ENCODE results near the gene ITM2A. TPM values are rescaled to one million over a fixed set of nuclear protein-coding genes. Genes with fewer than 3 reads are reported as not detected.

ITM2A gene
- total and polyA plus RNA-seq, 2 experiments from 2014 or later: 48.4 to 57.0 TPM

DNA sequence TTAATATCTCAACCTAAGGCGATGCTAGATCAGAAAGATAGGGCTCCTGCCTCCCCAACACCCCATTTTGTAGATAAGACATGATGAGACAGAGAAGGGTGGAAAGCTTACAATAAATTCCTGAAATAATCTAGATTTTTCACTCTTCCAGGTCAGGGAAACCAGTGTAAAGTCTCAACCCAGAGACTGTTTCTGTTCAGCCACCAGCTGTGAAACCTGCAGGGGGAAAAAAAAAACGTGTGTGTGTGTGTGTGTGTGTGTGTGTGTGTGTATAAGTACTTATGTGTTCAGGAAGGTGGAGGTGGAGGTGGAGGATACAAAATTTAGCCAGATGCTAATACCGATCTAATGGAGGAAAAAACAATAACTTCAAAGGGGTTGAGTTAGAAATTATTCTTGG, 773 bp upstream of the ITM2A start (continued):
- TF ChIP-seq, protein P1, sequence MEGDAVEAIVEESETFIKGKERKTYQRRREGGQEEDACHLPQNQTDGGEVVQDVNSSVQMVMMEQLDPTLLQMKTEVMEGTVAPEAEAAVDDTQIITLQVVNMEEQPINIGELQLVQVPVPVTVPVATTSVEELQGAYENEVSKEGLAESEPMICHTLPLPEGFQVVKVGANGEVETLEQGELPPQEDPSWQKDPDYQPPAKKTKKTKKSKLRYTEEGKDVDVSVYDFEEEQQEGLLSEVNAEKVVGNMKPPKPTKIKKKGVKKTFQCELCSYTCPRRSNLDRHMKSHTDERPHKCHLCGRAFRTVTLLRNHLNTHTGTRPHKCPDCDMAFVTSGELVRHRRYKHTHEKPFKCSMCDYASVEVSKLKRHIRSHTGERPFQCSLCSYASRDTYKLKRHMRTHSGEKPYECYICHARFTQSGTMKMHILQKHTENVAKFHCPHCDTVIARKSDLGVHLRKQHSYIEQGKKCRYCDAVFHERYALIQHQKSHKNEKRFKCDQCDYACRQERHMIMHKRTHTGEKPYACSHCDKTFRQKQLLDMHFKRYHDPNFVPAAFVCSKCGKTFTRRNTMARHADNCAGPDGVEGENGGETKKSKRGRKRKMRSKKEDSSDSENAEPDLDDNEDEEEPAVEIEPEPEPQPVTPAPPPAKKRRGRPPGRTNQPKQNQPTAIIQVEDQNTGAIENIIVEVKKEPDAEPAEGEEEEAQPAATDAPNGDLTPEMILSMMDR (conservative IDR thresholded peaks at IDR 0.05; ENCODE audit: low read depth in 2 of 2): no peak
- TF ChIP-seq NANOG (IDR thresholded peaks at IDR 0.05; ENCODE audit: borderline replicate concordance) (no peak), EZH2phosphoT487 (IDR thresholded peaks at IDR 0.05; ENCODE audit: unreplicated experiment) (no peak), POLR2AphosphoS5 (IDR thresholded peaks at IDR 0.05; ENCODE audit: low read depth) (no peak), EZH2 (IDR thresholded peaks at IDR 0.05; ENCODE audit: low read depth, unreplicated experiment) (no peak), ZNF331 (CRISPR knock-in tag; IDR thresholded peaks at IDR 0.05; ENCODE audit: low read depth) (no peak)
- TF ChIP-seq, protein P2, sequence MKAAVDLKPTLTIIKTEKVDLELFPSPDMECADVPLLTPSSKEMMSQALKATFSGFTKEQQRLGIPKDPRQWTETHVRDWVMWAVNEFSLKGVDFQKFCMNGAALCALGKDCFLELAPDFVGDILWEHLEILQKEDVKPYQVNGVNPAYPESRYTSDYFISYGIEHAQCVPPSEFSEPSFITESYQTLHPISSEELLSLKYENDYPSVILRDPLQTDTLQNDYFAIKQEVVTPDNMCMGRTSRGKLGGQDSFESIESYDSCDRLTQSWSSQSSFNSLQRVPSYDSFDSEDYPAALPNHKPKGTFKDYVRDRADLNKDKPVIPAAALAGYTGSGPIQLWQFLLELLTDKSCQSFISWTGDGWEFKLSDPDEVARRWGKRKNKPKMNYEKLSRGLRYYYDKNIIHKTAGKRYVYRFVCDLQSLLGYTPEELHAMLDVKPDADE (IDR thresholded peaks at IDR 0.05): no peak

DNA sequence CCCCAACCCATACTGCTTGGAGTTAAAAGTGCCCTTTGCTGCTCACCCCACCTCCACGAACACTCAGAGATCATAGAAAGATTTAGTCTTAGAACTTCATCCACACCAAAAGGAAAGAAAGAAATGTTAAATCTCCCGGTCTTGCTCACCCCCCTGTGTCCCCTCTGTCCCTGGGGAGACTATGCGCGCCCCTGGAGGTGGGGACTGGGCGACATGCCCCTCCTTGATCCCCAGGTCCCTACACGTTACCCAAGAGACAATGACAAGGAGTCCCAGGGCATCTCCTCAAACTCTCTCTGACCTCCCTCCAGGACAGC, 620 bp downstream of the ITM2A start:
- H3K4me3 ChIP-seq: peak overlapping the region; percentile 64
- H3F3A ChIP-seq (replicated peaks; ENCODE audit: low read depth): no peaks in the 10 kb centered on the region
- H3K27me3 ChIP-seq (ENCODE audit: insufficient read depth): no peaks in the 10 kb centered on the region
- Mint-ChIP-seq H3K4me1 (peaks cover 38% of the 10 kb centered on the region), H3K36me3 (ENCODE audit: low read depth) (peaks cover 2% of the 10 kb centered on the region; the same call in 1 of the 3 replicates), H3K4me3 (peak overlapping the region; percentile 88), H3K27me3 (ENCODE audit: insufficient read depth, low read depth, poor library complexity) (no peaks in the 10 kb centered on the region), H3K27ac (no peak overlapping the region), H3K9me3 (no peaks in the 10 kb centered on the region)
- no peak for DNase-seq (ENCODE audit: low spot score)
- no peak overlapping the region for H3K27ac ChIP-seq (ENCODE audit: low read depth)
- no peak for ATAC-seq
- TF ChIP-seq ZNF331 (CRISPR knock-in tag; IDR thresholded peaks at IDR 0.05; ENCODE audit: low read depth) (no peak), EZH2 (IDR thresholded peaks at IDR 0.05; ENCODE audit: low read depth, unreplicated experiment) (no peak), EZH2phosphoT487 (IDR thresholded peaks at IDR 0.05; ENCODE audit: unreplicated experiment) (no peak)
- TF ChIP-seq, protein P3, sequence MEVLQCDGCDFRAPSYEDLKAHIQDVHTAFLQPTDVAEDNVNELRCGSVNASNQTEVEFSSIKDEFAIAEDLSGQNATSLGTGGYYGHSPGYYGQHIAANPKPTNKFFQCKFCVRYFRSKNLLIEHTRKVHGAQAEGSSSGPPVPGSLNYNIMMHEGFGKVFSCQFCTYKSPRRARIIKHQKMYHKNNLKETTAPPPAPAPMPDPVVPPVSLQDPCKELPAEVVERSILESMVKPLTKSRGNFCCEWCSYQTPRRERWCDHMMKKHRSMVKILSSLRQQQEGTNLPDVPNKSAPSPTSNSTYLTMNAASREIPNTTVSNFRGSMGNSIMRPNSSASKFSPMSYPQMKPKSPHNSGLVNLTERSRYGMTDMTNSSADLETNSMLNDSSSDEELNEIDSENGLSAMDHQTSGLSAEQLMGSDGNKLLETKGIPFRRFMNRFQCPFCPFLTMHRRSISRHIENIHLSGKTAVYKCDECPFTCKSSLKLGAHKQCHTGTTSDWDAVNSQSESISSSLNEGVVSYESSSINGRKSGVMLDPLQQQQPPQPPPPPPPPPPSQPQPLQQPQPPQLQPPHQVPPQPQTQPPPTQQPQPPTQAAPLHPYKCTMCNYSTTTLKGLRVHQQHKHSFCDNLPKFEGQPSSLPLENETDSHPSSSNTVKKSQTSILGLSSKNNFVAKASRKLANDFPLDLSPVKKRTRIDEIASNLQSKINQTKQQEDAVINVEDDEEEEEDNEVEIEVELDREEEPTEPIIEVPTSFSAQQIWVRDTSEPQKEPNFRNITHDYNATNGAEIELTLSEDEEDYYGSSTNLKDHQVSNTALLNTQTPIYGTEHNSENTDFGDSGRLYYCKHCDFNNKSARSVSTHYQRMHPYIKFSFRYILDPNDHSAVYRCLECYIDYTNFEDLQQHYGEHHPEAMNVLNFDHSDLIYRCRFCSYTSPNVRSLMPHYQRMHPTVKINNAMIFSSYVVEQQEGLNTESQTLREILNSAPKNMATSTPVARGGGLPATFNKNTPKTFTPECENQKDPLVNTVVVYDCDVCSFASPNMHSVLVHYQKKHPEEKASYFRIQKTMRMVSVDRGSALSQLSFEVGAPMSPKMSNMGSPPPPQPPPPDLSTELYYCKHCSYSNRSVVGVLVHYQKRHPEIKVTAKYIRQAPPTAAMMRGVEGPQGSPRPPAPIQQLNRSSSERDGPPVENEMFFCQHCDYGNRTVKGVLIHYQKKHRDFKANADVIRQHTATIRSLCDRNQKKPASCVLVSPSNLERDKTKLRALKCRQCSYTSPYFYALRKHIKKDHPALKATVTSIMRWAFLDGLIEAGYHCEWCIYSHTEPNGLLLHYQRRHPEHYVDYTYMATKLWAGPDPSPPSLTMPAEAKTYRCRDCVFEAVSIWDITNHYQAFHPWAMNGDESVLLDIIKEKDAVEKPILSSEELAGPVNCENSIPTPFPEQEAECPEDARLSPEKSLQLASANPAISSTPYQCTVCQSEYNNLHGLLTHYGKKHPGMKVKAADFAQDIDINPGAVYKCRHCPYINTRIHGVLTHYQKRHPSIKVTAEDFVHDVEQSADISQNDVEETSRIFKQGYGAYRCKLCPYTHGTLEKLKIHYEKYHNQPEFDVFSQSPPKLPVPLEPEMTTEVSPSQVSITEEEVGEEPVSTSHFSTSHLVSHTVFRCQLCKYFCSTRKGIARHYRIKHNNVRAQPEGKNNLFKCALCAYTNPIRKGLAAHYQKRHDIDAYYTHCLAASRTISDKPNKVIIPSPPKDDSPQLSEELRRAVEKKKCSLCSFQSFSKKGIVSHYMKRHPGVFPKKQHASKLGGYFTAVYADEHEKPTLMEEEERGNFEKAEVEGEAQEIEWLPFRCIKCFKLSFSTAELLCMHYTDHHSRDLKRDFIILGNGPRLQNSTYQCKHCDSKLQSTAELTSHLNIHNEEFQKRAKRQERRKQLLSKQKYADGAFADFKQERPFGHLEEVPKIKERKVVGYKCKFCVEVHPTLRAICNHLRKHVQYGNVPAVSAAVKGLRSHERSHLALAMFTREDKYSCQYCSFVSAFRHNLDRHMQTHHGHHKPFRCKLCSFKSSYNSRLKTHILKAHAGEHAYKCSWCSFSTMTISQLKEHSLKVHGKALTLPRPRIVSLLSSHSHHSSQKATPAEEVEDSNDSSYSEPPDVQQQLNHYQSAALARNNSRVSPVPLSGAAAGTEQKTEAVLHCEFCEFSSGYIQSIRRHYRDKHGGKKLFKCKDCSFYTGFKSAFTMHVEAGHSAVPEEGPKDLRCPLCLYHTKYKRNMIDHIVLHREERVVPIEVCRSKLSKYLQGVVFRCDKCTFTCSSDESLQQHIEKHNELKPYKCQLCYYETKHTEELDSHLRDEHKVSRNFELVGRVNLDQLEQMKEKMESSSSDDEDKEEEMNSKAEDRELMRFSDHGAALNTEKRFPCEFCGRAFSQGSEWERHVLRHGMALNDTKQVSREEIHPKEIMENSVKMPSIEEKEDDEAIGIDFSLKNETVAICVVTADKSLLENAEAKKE (CRISPR knock-in tag; IDR thresholded peaks at IDR 0.05): no peak
- TF ChIP-seq, protein P4, sequence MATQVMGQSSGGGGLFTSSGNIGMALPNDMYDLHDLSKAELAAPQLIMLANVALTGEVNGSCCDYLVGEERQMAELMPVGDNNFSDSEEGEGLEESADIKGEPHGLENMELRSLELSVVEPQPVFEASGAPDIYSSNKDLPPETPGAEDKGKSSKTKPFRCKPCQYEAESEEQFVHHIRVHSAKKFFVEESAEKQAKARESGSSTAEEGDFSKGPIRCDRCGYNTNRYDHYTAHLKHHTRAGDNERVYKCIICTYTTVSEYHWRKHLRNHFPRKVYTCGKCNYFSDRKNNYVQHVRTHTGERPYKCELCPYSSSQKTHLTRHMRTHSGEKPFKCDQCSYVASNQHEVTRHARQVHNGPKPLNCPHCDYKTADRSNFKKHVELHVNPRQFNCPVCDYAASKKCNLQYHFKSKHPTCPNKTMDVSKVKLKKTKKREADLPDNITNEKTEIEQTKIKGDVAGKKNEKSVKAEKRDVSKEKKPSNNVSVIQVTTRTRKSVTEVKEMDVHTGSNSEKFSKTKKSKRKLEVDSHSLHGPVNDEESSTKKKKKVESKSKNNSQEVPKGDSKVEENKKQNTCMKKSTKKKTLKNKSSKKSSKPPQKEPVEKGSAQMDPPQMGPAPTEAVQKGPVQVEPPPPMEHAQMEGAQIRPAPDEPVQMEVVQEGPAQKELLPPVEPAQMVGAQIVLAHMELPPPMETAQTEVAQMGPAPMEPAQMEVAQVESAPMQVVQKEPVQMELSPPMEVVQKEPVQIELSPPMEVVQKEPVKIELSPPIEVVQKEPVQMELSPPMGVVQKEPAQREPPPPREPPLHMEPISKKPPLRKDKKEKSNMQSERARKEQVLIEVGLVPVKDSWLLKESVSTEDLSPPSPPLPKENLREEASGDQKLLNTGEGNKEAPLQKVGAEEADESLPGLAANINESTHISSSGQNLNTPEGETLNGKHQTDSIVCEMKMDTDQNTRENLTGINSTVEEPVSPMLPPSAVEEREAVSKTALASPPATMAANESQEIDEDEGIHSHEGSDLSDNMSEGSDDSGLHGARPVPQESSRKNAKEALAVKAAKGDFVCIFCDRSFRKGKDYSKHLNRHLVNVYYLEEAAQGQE (IDR thresholded peaks at IDR 0.05; ENCODE audit: unreplicated experiment): no peak
- no peaks in the 10 kb centered on the region for H3K36me3 ChIP-seq (ENCODE audit: insufficient read depth)
- peaks cover 7% of the 10 kb centered on the region; the same call in 1 of the 2 replicates for H3K79me2 ChIP-seq (replicated peaks; ENCODE audit: insufficient read depth)
- peak overlapping the region; percentile 14; the same call in 1 of the 2 replicates for H2AFZ ChIP-seq
- H4K20me1 ChIP-seq (replicated peaks; ENCODE audit: insufficient read depth): no peaks in the 10 kb centered on the region
- H3K9me2 ChIP-seq (ENCODE audit: insufficient read depth): no peaks in the 10 kb centered on the region
- H3K4me2 ChIP-seq: peak overlapping the region; percentile 84
- peaks cover 36% of the 10 kb centered on the region for H3K4me1 ChIP-seq (ENCODE audit: insufficient read depth)
